ENCODE data around the gene ELMO1.

ELMO1 gene

GRCh38 chr7:36946401-36946739 is 502.3 kb downstream of the ELMO1 start:
- Histone ChIP-seq H3K4me2 (ENCODE audit: low read length) (no peak overlapping the region), H3K27ac (ENCODE audit: low read depth, low read length) (no peak overlapping the region), H3K9me3 (ENCODE audit: control insufficient read depth, insufficient read depth, low read length) (no peaks in the 10 kb centered on the region), H3K79me2 (ENCODE audit: control insufficient read depth, low read length) (no peaks in the 10 kb centered on the region), H3K4me3 (ENCODE audit: low read length) (no peak overlapping the region), H3K27me3 (ENCODE audit: control insufficient read depth, low read length) (peaks cover 15% of the 10 kb centered on the region; the same call in 1 of the 2 replicates), H3K36me3 (ENCODE audit: control insufficient read depth, low read length) (no peaks in the 10 kb centered on the region), H3K4me1 (ENCODE audit: control insufficient read depth, low read length) (peaks cover 27% of the 10 kb centered on the region), H3K9me2 (replicated peaks; ENCODE audit: control insufficient read depth, low read length) (no peaks in the 10 kb centered on the region), H4K20me1 (ENCODE audit: control insufficient read depth, insufficient read depth, low read depth, low read length) (peaks cover 40% of the 10 kb centered on the region), H3F3A (ENCODE audit: control insufficient read depth, insufficient read depth) (no peaks in the 10 kb centered on the region)
- no peak for TF ChIP-seq EZH2phosphoT487 (IDR thresholded peaks at IDR 0.05; ENCODE audit: borderline replicate concordance, low read length)
- TF ChIP-seq CTCF (IDR thresholded peaks at IDR 0.05; ENCODE audit: low read depth, low read length, poor library complexity, severe bottlenecking) = no peak

DNA sequence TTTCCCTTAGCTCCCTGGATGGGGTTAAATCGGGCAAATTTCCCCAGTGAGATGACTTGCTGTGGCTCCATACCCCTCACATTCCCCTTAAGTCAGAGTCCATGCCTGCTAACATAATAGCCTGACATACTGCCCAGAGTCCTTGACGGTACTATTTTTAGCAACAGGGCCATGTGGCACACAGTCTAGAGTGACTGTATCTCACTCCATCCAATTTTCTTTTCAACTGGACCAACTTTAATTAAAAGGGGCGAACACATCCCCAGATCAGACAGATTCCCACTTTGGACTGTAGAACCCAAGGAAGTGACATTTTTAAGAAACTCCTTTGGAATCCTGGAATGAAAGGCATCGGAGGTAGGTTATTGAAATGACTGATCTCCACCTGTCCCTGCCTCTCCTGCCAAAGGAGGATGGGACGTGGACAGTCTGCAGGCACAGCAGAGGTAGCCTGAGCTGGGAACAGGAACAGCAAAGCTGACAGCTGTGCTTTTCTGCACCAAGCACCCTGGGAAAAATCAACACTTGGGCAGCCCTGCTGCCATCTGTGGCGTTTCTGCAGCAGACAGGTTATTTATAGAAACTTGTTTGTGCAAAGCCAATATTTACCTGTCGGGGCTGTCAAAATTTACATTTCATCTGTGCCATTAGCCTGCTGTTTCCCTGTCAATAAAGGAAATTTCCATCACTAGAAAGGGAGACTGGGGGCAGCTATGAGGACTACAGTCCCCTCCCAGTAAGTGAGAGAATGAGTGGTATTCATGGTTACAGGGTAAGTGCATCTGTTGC is 502.9 kb downstream of the ELMO1 start:
- Histone ChIP-seq H3K79me2 (ENCODE audit: control insufficient read depth, low read length) (no peaks in the 10 kb centered on the region), H3K27me3 (ENCODE audit: control insufficient read depth, low read length) (peaks cover 15% of the 10 kb centered on the region; the same call in 1 of the 2 replicates), H3K9me3 (ENCODE audit: control insufficient read depth, insufficient read depth, low read length) (no peaks in the 10 kb centered on the region), H3K36me3 (ENCODE audit: control insufficient read depth, low read length) (no peaks in the 10 kb centered on the region), H4K20me1 (ENCODE audit: control insufficient read depth, insufficient read depth, low read depth, low read length) (peaks cover 40% of the 10 kb centered on the region), H3K4me2 (ENCODE audit: low read length) (no peak overlapping the region), H3K27ac (ENCODE audit: low read depth, low read length) (no peak overlapping the region), H3K4me3 (ENCODE audit: low read length) (no peak overlapping the region), H3K9me2 (replicated peaks; ENCODE audit: control insufficient read depth, low read length) (no peaks in the 10 kb centered on the region), H3F3A (ENCODE audit: control insufficient read depth, insufficient read depth) (no peaks in the 10 kb centered on the region), H3K4me1 (ENCODE audit: control insufficient read depth, low read length) (peaks cover 27% of the 10 kb centered on the region)
- TF ChIP-seq CTCF (IDR thresholded peaks at IDR 0.05; ENCODE audit: low read depth, low read length, poor library complexity, severe bottlenecking) = no peak

DNA sequence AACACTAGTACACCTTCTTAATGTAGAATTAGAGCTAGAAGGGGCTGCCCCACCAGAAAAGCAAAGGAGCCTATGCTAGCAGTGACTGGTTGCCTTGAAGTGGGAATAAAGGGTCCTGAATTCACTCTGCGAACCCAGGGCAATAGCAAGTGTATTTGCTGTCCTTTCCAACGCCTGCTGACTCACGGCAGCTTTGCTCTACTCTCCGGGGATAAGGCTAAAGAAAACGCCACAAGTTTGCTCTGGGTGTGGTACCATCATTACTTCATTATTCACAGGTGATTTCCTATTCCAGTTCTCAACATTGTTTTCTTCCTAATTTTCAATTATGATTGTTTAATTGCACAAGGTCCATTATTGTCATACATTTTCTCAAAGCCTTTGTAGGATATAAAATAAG is 503.8 kb downstream of the ELMO1 start:
- Histone ChIP-seq H3K79me2 (ENCODE audit: control insufficient read depth, low read length) (no peaks in the 10 kb centered on the region), H3F3A (ENCODE audit: control insufficient read depth, insufficient read depth) (no peaks in the 10 kb centered on the region), H3K27ac (ENCODE audit: low read depth, low read length) (no peak overlapping the region), H3K9me2 (replicated peaks; ENCODE audit: control insufficient read depth, low read length) (no peaks in the 10 kb centered on the region), H3K36me3 (ENCODE audit: control insufficient read depth, low read length) (no peaks in the 10 kb centered on the region), H4K20me1 (ENCODE audit: control insufficient read depth, insufficient read depth, low read depth, low read length) (peaks cover 36% of the 10 kb centered on the region), H3K9me3 (ENCODE audit: control insufficient read depth, insufficient read depth, low read length) (no peaks in the 10 kb centered on the region), H3K4me2 (ENCODE audit: low read length) (no peak overlapping the region), H3K4me1 (ENCODE audit: control insufficient read depth, low read length) (peaks cover 27% of the 10 kb centered on the region), H3K4me3 (ENCODE audit: low read length) (no peak overlapping the region), H3K27me3 (ENCODE audit: control insufficient read depth, low read length) (peaks cover 15% of the 10 kb centered on the region; the same call in 1 of the 2 replicates)
- no peak for TF ChIP-seq EZH2phosphoT487 (IDR thresholded peaks at IDR 0.05; ENCODE audit: borderline replicate concordance, low read length)
- TF ChIP-seq CTCF (IDR thresholded peaks at IDR 0.05; ENCODE audit: low read depth, low read length, poor library complexity, severe bottlenecking) = no peak
